Measurements from ENCODE around the gene SKI.

GRCh38 chr1:2303781-2304180 is 75.7 kb downstream of the SKI start:
- TF ChIP-seq REST (IDR thresholded peaks at IDR 0.05; ENCODE audit: unreplicated experiment) (no peak), CTCF (conservative IDR thresholded peaks at IDR 0.05; ENCODE audit: low read depth in 2 of 2) (no peak), EZH2 (IDR thresholded peaks at IDR 0.05; ENCODE audit: low read depth, unreplicated experiment) (no peak), POLR2AphosphoS5 (IDR thresholded peaks at IDR 0.05; ENCODE audit: low read depth) (no peak), NANOG (IDR thresholded peaks at IDR 0.05; ENCODE audit: borderline replicate concordance) (no peak), JUNB (IDR thresholded peaks at IDR 0.05; ENCODE audit: unreplicated experiment) (no peak), EZH2phosphoT487 (IDR thresholded peaks at IDR 0.05; ENCODE audit: unreplicated experiment) (no peak), STAT1 (IDR thresholded peaks at IDR 0.05; ENCODE audit: unreplicated experiment) (no peak), ZNF462 (CRISPR knock-in tag; IDR thresholded peaks at IDR 0.05) (no peak), CREB1 (CRISPR knock-in tag; IDR thresholded peaks at IDR 0.05; ENCODE audit: low read depth) (no peak)

Data from GM23338 (cell line).